ENCODE data around the gene FREM1. TPM values are rescaled to one million over a fixed set of nuclear protein-coding genes. Genes with fewer than 3 reads are reported as not detected.
A peak's percentile ranks its signal among the peaks of the same experiment; 100 is the strongest.

The FREM1 gene
- total RNA-seq, 1 donor from 2014 or later: 4.3 TPM

DNA sequence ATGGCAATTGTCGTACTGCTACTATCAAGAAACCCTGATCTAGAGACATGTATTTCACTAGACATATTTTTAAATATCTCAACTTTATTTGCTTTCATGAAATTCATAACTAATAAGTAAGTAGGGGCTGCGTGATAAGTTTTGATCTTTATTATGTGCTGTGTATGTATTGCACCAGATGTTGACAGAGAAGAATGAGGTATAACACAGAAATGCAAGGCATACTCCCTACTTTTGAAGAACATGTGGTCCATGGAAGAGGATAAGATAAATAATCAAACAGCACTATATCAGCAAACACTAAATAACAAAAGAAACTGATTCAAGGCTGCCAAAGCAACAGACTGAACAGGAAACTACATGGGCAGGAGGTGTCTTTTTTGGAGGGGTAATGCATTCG is 60.9 kb downstream of the FREM1 start:
- DNase-seq (no peak), ATAC-seq (no peak)
- H3K9me3 ChIP-seq: no peaks in the 10 kb centered on the region
- TF ChIP-seq, protein P1, sequence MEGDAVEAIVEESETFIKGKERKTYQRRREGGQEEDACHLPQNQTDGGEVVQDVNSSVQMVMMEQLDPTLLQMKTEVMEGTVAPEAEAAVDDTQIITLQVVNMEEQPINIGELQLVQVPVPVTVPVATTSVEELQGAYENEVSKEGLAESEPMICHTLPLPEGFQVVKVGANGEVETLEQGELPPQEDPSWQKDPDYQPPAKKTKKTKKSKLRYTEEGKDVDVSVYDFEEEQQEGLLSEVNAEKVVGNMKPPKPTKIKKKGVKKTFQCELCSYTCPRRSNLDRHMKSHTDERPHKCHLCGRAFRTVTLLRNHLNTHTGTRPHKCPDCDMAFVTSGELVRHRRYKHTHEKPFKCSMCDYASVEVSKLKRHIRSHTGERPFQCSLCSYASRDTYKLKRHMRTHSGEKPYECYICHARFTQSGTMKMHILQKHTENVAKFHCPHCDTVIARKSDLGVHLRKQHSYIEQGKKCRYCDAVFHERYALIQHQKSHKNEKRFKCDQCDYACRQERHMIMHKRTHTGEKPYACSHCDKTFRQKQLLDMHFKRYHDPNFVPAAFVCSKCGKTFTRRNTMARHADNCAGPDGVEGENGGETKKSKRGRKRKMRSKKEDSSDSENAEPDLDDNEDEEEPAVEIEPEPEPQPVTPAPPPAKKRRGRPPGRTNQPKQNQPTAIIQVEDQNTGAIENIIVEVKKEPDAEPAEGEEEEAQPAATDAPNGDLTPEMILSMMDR (IDR thresholded peaks at IDR 0.05): no peak
- intact Hi-C loops (cut with DNase I): no loop called here
- no peak overlapping the region for H3K4me3 ChIP-seq
- no peaks in the 10 kb centered on the region for H3K36me3 ChIP-seq
- H3K27ac ChIP-seq: no peak overlapping the region
- no peaks in the 10 kb centered on the region for H3K27me3 ChIP-seq (ENCODE audit: low read depth)
- no peaks in the 10 kb centered on the region for H3K4me1 ChIP-seq

DNA sequence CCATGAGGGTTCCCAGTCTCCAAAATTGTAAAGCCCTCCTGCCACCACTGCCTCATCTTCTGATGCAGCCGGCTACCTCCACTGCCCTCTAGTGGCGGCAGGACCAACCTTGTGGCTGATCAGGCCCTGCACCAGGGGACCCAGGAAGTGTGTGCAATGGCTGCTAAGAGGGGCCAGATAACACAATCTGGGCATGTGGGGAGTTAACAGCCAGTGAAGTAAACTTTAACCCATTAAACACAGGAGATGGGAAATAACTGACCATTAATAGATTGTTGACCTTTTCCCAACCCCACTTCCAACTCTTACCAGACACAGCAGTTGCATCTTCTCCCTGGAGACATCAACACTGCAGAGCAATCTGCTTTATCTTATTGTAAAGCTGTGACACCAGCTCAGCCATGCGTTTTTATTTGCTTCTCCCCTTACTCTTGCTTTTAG is 63.3 kb downstream of the FREM1 start:
- Histone ChIP-seq H3K4me3 (no peak overlapping the region), H3K36me3 (no peaks in the 10 kb centered on the region), H3K27me3 (ENCODE audit: low read depth) (no peaks in the 10 kb centered on the region), H3K27ac (no peak overlapping the region), H3K4me1 (no peaks in the 10 kb centered on the region), H3K9me3 (no peaks in the 10 kb centered on the region)
- intact Hi-C loops (cut with DNase I): no loop called here
- DNase-seq (peak; percentile 70), ATAC-seq (peak; percentile 67 to 78)
- TF ChIP-seq, protein P1 (IDR thresholded peaks at IDR 0.05): peak; percentile 68

DNA sequence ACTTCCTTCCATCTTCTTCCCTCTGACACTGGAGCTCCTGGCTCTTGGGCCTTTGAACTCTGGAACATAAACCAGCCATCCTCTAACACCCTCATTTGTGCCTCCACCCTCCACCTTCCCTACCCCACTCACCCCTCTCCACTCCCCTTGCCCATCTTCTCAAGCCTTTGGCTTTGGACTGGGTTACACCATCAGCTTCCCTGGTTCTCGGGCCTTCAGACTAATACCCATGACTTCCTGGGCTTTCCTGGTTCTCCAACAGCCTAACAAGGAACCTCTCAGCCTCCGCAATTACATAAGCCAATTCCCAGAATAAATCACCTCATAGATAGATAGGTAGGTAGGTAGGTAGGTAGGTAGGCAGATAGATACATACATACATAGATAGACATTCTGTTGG is 67.1 kb downstream of the FREM1 start:
- TF ChIP-seq, protein P1 (IDR thresholded peaks at IDR 0.05): no peak
- no peaks in the 10 kb centered on the region for H3K36me3 ChIP-seq
- intact Hi-C loops (cut with DNase I): no loop called here
- no peaks in the 10 kb centered on the region for H3K9me3 ChIP-seq
- H3K27me3 ChIP-seq (ENCODE audit: low read depth): no peaks in the 10 kb centered on the region
- H3K27ac ChIP-seq: no peak overlapping the region
- DNase-seq (no peak), ATAC-seq (no peak)
- H3K4me3 ChIP-seq: no peak overlapping the region
- H3K4me1 ChIP-seq: no peaks in the 10 kb centered on the region

DNA sequence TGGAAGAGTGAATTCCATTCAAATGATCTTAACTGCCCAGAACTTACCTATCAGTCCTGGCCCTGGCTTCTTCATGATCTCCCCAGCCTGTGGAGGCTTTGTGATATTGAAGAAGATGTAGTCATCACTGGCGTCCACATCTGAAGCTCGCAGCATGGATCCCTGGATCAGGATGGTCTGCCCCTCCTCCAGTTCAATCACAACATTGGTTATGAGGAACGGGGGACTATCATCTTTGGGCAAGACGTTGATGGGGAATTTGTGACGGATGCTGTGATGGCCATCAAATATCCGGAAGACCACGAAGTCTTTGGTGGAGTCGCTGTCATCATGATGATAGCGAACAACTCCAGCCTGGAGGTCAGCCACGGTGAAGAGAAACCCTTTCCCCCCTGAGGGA is 68.0 kb downstream of the FREM1 start:
- no peak overlapping the region for H3K27ac ChIP-seq
- TF ChIP-seq, protein P1 (IDR thresholded peaks at IDR 0.05): no peak
- H3K9me3 ChIP-seq: no peaks in the 10 kb centered on the region
- no peaks in the 10 kb centered on the region for H3K4me1 ChIP-seq
- no peaks in the 10 kb centered on the region for H3K36me3 ChIP-seq
- no peaks in the 10 kb centered on the region for H3K27me3 ChIP-seq (ENCODE audit: low read depth)
- ATAC-seq (no peak), DNase-seq (no peak)
- intact Hi-C loops (cut with DNase I): no loop called here
- no peak overlapping the region for H3K4me3 ChIP-seq

DNA sequence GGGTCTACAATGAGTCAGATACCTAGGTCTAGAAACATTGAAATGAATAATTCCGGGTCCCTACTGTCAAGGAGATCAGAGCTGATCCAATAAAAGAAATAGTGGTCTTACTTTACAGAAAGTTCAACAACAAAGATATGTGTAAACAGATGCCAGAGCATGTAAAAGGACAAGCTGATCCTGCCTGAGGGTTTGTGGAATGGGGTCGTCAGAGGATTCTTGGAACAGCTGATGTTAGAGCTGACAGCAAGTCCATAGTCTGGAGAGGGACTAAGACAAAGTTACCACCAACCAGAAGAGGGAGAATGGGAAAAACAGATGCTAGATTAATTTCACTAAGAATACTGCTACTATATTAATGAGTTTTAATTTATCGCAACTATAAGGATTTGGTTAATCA is 71.5 kb downstream of the FREM1 start:
- no peak overlapping the region for H3K27ac ChIP-seq
- no peaks in the 10 kb centered on the region for H3K4me1 ChIP-seq
- no peak overlapping the region for H3K4me3 ChIP-seq
- no peak for ATAC-seq
- no peaks in the 10 kb centered on the region for H3K9me3 ChIP-seq
- no peaks in the 10 kb centered on the region for H3K27me3 ChIP-seq (ENCODE audit: low read depth)
- TF ChIP-seq, protein P1 (IDR thresholded peaks at IDR 0.05): no peak
- intact Hi-C loops (cut with DNase I): no loop called here
- no peaks in the 10 kb centered on the region for H3K36me3 ChIP-seq
- DNase-seq: no peak

DNA sequence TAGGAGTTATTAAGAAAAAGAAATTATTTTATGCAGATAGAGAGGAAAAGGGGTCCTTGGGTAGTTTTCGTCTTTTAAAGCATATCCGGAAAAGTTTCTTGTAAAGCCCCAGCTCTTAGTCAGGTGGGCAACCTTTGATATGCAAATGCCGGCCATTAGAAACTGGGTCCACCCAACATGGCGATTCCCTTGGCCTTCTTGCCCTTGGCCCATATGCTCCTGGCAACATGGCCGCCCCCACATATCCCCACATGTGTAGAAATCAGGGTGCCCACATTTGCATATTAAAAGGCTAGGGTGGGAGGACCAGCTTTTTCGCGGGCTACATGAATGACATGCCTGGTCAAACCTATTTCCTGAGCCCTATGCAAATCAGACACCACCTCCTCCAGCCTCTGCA is 73.3 kb downstream of the FREM1 start:
- Histone ChIP-seq H3K36me3 (no peaks in the 10 kb centered on the region), H3K9me3 (no peaks in the 10 kb centered on the region), H3K27me3 (ENCODE audit: low read depth) (no peaks in the 10 kb centered on the region), H3K27ac (no peak overlapping the region), H3K4me3 (no peak overlapping the region), H3K4me1 (no peaks in the 10 kb centered on the region)
- no peak for ATAC-seq
- TF ChIP-seq, protein P1 (IDR thresholded peaks at IDR 0.05): no peak
- intact Hi-C loops (cut with DNase I): no loop called here
- no peak for DNase-seq

Measured in lower lobe of right lung (tissue), 2 donors.